ENCODE measurements around the gene POLR2H.

Gene POLR2H

DNA sequence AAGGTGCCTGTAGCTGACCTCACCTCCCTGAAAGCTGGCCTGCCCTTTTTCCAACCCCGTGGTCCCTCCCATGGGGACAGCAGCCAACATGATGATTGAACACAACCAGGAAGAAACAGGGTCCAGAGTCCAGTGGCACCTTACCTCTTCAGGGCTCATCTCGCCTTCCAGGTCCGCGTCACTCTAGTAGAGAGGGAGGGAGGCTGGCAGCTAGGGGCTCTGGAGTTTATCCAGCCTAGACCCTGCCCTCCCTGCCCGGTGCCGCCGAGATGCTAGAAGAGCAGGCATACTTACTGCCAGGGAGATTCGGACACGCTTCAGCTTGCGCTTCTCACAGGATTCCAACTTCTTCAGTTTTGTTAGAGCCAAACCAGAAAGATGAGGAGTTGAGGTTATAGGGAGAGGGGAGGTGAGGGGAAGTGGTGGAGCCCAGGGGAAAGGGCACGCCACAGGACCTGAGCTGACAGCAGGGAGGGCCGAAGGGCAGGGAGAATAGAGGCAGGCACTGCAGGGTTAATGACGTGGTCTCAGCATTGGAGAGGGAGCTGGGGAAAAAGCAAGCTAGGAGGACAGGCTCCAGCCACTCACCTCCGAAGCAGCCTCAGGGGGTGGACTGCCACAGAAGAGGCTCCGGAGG is 9.2 kb upstream of the POLR2H start:
- no peak for DNase-seq (ENCODE audit: low spot score)

GRCh38 chr3:184352897-184353545 is 8.5 kb upstream of the POLR2H start:
- no peak for DNase-seq (ENCODE audit: low spot score)

DNA sequence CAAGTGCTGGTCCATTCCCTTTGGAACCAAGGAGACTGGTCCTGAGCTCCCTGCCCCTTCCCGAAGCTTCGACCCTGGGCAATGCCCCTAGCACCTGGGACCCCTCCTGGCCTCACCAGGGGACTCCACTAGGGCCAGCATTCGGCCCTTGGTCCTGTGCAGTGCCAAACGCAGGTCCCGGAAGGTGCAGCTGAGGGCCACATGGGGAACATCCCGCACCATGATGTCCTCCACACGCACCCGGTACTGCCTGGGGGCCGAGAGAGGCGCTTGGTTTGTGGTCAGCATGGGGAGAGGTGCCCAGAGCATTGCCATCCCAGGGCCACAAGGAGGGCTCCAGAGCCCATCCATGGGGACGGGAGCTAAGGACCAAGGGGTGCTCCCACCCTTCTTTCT is 8.0 kb upstream of the POLR2H start:
- no peak for DNase-seq (ENCODE audit: low spot score)

DNA sequence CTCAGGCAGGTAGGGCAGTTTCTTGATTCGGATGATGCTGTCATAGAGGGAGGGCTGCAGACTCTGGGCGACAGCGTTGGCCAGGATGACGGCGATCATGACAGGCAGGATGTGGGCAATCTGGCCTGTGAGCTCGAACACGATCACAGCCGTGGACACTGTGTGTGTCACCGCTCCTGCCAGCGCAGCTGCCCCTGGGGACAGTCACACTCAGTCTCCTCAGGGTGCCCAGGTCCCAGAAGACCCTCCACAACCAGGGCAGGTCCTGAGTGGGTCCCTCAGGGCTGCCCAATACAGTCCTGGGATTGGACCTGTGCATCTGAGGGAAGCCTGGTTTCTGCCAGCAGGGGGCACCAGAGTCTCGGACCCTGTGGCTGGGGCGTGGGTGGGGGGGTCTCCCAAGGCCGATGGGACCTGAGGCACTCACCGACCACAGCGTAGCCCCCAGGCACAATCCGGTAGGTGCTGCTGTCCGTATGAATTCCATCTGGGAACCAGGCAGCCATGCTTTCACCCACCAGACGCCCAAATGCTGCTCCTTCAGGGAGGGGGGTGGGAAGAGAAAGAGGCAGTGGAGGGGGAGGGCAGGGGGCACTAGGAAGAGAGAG is 7.3 kb upstream of the POLR2H start:
- DNase-seq (ENCODE audit: low spot score): peak; percentile 59

DNA sequence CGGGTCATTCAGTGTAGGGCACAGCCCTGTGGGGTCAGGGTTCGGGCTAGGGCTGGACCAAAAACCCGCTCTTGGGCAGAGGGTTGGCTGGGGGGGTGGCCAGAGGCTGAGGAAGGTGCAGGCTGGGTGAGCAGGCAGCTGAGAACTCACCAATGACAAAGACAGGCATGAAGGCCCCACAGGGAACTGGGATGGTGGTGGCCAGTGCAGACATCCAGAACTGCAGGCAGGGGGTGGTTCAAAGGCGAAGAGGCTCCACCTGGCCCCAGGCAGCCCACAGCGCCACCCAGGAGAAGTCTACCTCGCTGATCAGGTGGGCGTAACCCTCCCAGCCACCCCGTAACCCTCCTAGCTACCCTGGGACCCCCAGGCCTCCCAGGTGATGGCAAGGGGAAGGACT is 6.8 kb upstream of the POLR2H start:
- DNase-seq (ENCODE audit: low spot score): no peak

GRCh38 chr3:184355261-184356040 is 6.1 kb upstream of the POLR2H start:
- DNase-seq (ENCODE audit: low spot score): no peak

- DNase-seq (ENCODE audit: low spot score): no peak
Observed at GRCh38 chr3:184357248-184358123, 4.0 kb upstream of the POLR2H start.

GRCh38 chr3:184358124-184358767 is 3.3 kb upstream of the POLR2H start:
- DNase-seq (ENCODE audit: low spot score): no peak

DNA sequence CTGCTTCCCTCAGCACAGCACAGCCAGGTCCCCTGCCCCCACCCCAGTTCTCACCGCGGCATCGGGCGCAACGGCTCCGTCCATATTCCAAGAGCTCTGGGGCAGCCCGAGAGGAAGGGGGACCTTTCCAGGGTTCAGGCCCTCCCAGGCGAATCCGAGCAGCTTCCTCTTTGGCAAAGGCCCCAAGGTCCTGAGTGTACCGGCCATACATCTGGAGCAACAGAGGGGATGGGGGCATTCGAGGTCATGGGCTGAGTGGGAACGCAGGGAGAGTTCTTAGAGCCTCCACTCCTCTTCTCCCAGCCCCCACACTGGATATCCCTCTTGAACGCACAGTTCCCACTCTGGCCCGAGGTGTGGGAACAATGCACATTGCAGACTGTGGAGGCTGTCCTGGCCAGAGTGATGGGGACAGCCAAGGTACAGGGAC is 2.6 kb upstream of the POLR2H start:
- no peak for DNase-seq (ENCODE audit: low spot score)

- no peak for DNase-seq (ENCODE audit: low spot score)
Observed at GRCh38 chr3:184359610-184360009, 1.9 kb upstream of the POLR2H start.

- no peak for DNase-seq (ENCODE audit: low spot score)
Observed at GRCh38 chr3:184360070-184360928, 1.2 kb upstream of the POLR2H start.

GRCh38 chr3:184360929-184361531 is 480 bp upstream of the POLR2H start:
- no peak for DNase-seq (ENCODE audit: low spot score)

- DNase-seq (ENCODE audit: low spot score): peak; percentile 78
Observed at GRCh38 chr3:184361932-184362667, 590 bp downstream of the POLR2H start.

DNA sequence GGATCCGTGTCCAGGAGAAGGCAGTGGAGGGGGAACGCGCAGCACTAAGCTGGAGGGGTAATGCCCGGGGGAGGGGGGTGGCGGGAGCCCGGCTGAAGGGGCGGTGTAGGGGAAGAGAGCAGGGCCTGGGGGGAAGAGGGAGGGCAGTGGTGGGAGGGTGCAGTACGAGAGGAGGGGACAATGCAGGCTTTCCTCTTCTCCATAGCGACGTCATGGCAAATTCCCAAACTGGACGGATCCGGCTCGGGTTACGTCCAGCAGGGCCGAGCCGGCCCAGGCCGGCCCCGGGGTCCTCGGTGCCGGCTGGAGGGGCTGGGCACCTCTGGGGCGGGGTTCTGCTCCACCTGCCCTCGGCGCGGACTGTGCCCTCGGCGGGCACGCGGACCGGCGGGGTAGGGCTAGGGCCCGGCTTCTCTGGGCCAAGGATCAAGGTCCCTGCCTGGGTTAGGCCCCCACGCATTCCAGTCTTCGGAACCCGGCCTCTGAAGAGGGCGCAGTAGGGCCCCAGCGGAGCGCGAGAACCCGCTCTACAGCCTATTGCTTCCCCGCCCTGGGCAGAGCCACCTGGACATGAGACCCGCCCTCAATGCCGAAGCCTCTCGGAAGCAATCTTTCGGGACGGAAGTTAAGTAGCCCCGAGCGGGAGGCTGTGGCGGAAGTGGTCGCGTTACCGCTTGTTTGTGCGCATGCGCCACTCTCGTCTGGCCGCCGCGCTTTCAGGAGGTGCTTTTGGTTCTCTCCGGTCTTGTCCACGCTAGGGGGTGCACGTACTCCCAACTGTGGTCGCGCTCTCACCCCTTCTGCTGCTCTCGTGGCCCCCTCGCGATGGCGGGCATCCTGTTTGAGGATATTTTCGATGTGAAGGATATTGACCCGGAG is 1.4 kb downstream of the POLR2H start:
- peak; percentile 97 for DNase-seq (ENCODE audit: low spot score)

- no peak for DNase-seq (ENCODE audit: low spot score)
Observed at GRCh38 chr3:184366619-184367289, 5.2 kb downstream of the POLR2H start.

DNA sequence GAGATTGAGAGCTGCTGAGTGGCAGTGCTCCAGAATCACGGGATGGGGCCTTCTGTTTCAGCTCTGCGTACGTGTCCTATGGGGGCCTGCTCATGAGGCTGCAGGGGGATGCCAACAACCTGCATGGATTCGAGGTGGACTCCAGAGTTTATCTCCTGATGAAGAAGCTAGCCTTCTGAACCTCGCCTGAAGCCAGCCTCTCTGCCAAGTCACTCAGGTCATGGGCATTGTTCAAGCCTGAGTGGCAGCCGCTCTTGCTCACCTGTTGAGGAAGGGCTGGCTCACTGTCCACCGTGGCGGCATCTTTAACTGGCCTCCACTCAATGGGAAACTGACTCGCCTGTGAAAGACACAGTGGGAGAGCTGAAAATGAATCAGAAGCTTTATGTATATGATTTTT is 6.6 kb downstream of the POLR2H start:
- no peak for DNase-seq (ENCODE audit: low spot score)

GRCh38 chr3:184368586-184369183 is 7.2 kb downstream of the POLR2H start:
- peak; percentile 68 for DNase-seq (ENCODE audit: low spot score)

Measured in AG08396 (cell line).